ENCODE results near the gene SPOP. TPM values are rescaled to one million over a fixed set of nuclear protein-coding genes. Genes with fewer than 3 reads are reported as not detected.

SPOP gene
- total and polyA plus RNA-seq, 9 of the 15 experiments (the other 6 are each of a cell fraction or from before 2014, with no cell fraction given), result 34.2 to 65.9 (median 39.7) TPM

DNA sequence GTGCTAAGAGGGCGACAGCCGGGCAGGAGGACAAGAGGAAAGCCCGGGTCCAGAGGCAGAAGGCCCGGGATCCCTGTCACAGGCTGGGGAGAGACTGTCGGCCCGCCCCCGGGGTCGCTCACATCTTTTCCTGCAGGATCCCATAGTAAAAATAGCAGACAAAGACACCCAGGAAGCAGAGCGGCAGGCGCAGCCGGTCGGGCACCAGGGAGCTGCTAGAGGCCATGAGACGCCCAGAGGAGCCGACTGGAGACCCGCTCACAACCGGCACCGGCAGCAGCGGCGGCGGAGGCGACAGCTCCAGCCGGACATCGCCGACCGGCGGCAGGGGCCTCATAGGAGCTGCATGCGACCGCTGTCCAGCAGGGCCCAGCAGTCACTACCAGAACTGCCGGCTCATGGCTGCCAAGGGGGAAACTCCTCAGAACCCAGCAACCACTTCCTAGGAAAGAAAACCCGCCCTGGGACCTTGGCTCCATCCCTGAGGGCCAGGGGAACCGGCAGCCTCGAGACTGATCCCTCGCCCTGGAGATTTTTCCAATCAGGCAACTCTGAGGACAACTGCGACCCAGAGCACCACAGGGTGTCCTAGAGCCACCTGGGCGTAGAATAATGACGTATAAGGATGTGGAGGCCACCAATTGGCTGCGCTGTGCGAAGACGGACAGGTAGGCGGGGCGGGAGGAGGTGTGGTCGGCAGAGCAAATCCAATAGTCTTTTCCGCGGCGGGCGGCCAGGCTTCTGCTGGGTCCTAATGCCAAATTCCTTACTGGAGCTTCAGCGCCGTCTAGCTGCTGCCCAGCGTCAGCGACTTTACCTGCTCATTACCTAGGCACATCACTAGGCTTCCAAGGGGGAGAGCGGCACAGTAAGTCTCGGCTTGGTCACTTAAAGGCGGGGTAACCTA lies 30.0 kb upstream of the SPOP start, which contains the start of gene SLC35B1 (continued):
- TF ChIP-seq ZSCAN32 (CRISPR knock-in tag; IDR thresholded peaks at IDR 0.05), result 0 out of 2 replicates have a peak, but pooled peaks have one; percentile 6
- peak; percentile 6; the same call in 1 of the 2 replicates for TF ChIP-seq HBP1 (CRISPR knock-in tag; IDR thresholded peaks at IDR 0.05)
- TF ChIP-seq E2F6 (IDR thresholded peaks at IDR 0.05; ENCODE audit: borderline replicate concordance in 1 of 2, extremely low read depth in 1 of 2, insufficient read depth in 1 of 2, insufficient read length in 1 of 2, low read depth in 1 of 2, low read length in 1 of 2, poor library complexity in 1 of 2, severe bottlenecking in 1 of 2), result peak; percentile 13 to 27
- TF ChIP-seq NR2C1 (IDR thresholded peaks at IDR 0.05), result peak; percentile 56; the same call in 1 of the 2 replicates
- TF ChIP-seq NR2C1 (tag; IDR thresholded peaks at IDR 0.05), result 0 out of 2 replicates have a peak, but pooled peaks have one; percentile 63
- TF ChIP-seq BACH1 (tag; IDR thresholded peaks at IDR 0.05), result no peak
- peak; percentile 97 for TF ChIP-seq CREB1 (IDR thresholded peaks at IDR 0.05)
- peak; percentile 97 for TF ChIP-seq CREB1 (CRISPR knock-in tag; IDR thresholded peaks at IDR 0.05)
- TF ChIP-seq RFX7 (CRISPR knock-in tag; IDR thresholded peaks at IDR 0.05), result no peak
- no peak for TF ChIP-seq TFAM (CRISPR knock-in tag; conservative IDR thresholded peaks at IDR 0.05)
- peak; percentile 30 for TF ChIP-seq SETDB1 (IDR thresholded peaks at IDR 0.05; ENCODE audit: low read length)
- no peak for TF ChIP-seq PHF21A (IDR thresholded peaks at IDR 0.05; ENCODE audit: borderline replicate concordance, low read depth)
- no peak for TF ChIP-seq SLC30A9 (CRISPR knock-in tag; IDR thresholded peaks at IDR 0.05)
- 0 out of 2 replicates have a peak, but pooled peaks have one; percentile 14 for TF ChIP-seq PHTF2 (CRISPR knock-in tag; IDR thresholded peaks at IDR 0.05)
- TF ChIP-seq L3MBTL2 (IDR thresholded peaks at IDR 0.05), result peak; percentile 61
- TF ChIP-seq CREB5 (CRISPR knock-in tag; IDR thresholded peaks at IDR 0.05), result no peak
- peak; percentile 87 for TF ChIP-seq MAX (CRISPR knock-in tag; IDR thresholded peaks at IDR 0.05)
- no peak for TF ChIP-seq BRD9 (IDR thresholded peaks at IDR 0.05; ENCODE audit: low read depth, partially characterized antibody)
- TF ChIP-seq CSDE1 (IDR thresholded peaks at IDR 0.05), result peak in 1 of 2 experiments; percentile 77; a peak in 2 of 4 replicates
- TF ChIP-seq TAF15 (IDR thresholded peaks at IDR 0.05; ENCODE audit: low read depth, low read length), result no peak
- TF ChIP-seq FOSL1 (tag; conservative IDR thresholded peaks at IDR 0.05), result no peak; the same call in 1 of the 2 replicates
- TF ChIP-seq GATAD2A (IDR thresholded peaks at IDR 0.05), result no peak
- peak; percentile 100 for TF ChIP-seq RBBP5 (IDR thresholded peaks at IDR 0.05; ENCODE audit: borderline replicate concordance, insufficient read depth, low read length, poor library complexity, severe bottlenecking)
- TF ChIP-seq MTF1 (CRISPR knock-in tag; IDR thresholded peaks at IDR 0.05; ENCODE audit: borderline replicate concordance), result no peak
- TF ChIP-seq DIDO1 (tag; IDR thresholded peaks at IDR 0.05; ENCODE audit: low read depth), result peak; percentile 98
